Measurements from ENCODE around the gene REC8. TPM values are rescaled to one million over a fixed set of nuclear protein-coding genes. Genes with fewer than 3 reads are reported as not detected.

REC8 gene
- total and polyA plus RNA-seq, 2 of the 13 experiments (the other 11 are each of a cell fraction or from before 2014, with no cell fraction given): 3.4 to 14.7 TPM

GRCh38 chr14:24130717-24131548 lies 40.9 kb upstream of the REC8 start (continued):
- TF ChIP-seq, protein P1, sequence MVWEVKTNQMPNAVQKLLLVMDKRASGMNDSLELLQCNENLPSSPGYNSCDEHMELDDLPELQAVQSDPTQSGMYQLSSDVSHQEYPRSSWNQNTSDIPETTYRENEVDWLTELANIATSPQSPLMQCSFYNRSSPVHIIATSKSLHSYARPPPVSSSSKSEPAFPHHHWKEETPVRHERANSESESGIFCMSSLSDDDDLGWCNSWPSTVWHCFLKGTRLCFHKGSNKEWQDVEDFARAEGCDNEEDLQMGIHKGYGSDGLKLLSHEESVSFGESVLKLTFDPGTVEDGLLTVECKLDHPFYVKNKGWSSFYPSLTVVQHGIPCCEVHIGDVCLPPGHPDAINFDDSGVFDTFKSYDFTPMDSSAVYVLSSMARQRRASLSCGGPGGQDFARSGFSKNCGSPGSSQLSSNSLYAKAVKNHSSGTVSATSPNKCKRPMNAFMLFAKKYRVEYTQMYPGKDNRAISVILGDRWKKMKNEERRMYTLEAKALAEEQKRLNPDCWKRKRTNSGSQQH (CRISPR knock-in tag; IDR thresholded peaks at IDR 0.05; ENCODE audit: low read depth): no peak
- TF ChIP-seq ZNF460 (CRISPR knock-in tag; IDR thresholded peaks at IDR 0.05; ENCODE audit: borderline replicate concordance) (no peak), ATF6 (CRISPR knock-in tag; conservative IDR thresholded peaks at IDR 0.05) (no peak), AGO1 (IDR thresholded peaks at IDR 0.05; ENCODE audit: low read depth, low read length, poor library complexity, severe bottlenecking) (no peak), ZNF761 (CRISPR knock-in tag; conservative IDR thresholded peaks at IDR 0.05) (no peak), ZKSCAN5 (CRISPR knock-in tag; IDR thresholded peaks at IDR 0.05) (no peak), SIN3A (IDR thresholded peaks at IDR 0.05; ENCODE audit: borderline replicate concordance, low read depth, low read length) (peak; percentile 82; the same call in 1 of the 2 replicates), ZNF747 (CRISPR knock-in tag; IDR thresholded peaks at IDR 0.05; ENCODE audit: borderline replicate concordance) (peak; percentile 85; the same call in 1 of the 2 replicates), ZNF329 (CRISPR knock-in tag; IDR thresholded peaks at IDR 0.05; ENCODE audit: low read depth) (no peak), ZNF446 (CRISPR knock-in tag; IDR thresholded peaks at IDR 0.05) (no peak), ZNF629 (CRISPR knock-in tag; conservative IDR thresholded peaks at IDR 0.05) (no peak), CENPX (CRISPR knock-in tag; IDR thresholded peaks at IDR 0.05) (no peak), ZNF550 (CRISPR knock-in tag; IDR thresholded peaks at IDR 0.05; ENCODE audit: borderline replicate concordance) (0 out of 2 replicates have a peak, but pooled peaks have one; percentile 65), THAP9 (CRISPR knock-in tag; IDR thresholded peaks at IDR 0.05; ENCODE audit: borderline replicate concordance) (peak; percentile 74), ZNF281 (CRISPR knock-in tag; IDR thresholded peaks at IDR 0.05; ENCODE audit: borderline replicate concordance) (0 out of 2 replicates have a peak, but pooled peaks have one; percentile 6), ETV5 (CRISPR knock-in tag; IDR thresholded peaks at IDR 0.05; ENCODE audit: borderline replicate concordance) (peak; percentile 73; the same call in 1 of the 2 replicates), ZNF17 (CRISPR knock-in tag; IDR thresholded peaks at IDR 0.05) (no peak), NFE2L2 (IDR thresholded peaks at IDR 0.05; ENCODE audit: low read length) (no peak), ZNF598 (CRISPR knock-in tag; IDR thresholded peaks at IDR 0.05; ENCODE audit: borderline replicate concordance) (peak; percentile 50; the same call in 1 of the 2 replicates), TMF1 (CRISPR knock-in tag; IDR thresholded peaks at IDR 0.05; ENCODE audit: low read depth) (no peak)

Data from HepG2 (cell line).